T-helper 9 cell (primary cell): ENCODE results near the gene MECP2.

Experiments
- DNase-seq: peaks from one replicate; pipeline ENCODE4 v3.0.0-alpha.2; 2020

MECP2 gene

DNA sequence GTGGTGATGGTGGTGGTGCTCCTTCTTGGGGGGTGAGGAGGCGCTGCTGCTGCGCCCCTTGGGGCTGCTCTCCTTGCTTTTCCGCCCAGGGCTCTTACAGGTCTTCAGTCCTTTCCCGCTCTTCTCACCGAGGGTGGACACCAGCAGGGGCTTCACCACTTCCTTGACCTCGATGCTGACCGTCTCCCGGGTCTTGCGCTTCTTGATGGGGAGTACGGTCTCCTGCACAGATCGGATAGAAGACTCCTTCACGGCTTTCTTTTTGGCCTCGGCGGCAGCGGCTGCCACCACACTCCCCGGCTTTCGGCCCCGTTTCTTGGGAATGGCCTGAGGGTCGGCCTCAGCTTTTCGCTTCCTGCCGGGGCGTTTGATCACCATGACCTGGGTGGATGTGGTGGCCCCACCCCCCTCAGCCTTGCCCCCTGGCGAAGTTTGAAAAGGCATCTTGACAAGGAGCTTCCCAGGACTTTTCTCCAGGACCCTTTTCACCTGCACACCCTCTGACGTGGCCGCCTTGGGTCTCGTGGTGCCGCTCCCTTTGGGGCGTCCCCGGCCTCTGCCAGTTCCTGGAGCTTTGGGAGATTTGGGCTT is 66.7 kb downstream of the MECP2 start:
- DNase-seq: no peak

DNA sequence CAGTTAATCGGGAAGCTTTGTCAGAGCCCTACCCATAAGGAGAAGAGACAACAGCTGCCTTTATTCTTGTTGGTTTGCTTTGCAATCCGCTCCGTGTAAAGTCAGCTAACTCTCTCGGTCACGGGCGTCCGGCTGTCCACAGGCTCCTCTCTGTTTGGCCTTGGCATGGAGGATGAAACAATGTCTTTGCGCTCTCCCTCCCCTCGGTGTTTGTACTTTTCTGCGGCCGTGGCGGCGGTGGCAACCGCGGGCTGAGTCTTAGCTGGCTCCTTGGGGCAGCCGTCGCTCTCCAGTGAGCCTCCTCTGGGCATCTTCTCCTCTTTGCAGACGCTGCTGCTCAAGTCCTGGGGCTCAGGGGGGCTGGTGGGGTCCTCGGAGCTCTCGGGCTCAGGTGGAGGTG is 67.3 kb downstream of the MECP2 start:
- no peak for DNase-seq

- no peak for DNase-seq
Measured at GRCh38 chrX:154029439-154029838, 68.1 kb downstream of the MECP2 start.

DNA sequence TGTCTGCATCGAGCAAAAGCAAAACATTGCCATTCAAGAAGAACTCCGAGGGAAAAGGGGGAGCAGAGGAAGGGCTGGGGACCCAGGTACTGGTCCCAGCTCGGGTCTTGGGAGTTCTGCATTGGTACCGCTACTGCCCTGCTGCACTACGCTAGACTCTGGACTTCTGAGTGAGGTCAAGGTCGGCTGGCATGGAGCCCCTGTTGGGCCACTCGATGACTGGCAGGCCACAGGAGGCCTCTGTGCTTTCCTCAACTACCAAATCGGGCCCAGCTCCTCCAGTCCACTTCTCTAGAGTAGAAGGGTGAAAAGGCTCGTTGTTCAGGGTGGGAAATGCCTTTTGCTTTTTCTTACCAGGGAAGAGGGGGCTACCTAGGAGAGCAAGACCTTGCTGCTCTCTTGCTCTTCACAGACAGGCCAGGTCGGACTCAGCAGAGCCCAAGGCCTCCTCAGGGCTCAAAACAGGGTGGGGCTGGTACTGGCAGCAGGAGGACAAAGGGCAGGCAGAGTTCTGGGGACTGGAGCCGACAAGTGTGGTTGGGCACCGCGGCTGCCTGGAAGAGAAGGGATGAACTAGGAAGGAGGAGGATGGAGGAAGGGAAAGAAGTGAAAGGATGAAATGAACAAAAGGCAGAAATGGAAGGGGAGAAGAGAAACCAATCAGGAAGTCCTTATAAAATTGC is 68.9 kb downstream of the MECP2 start:
- DNase-seq: no peak

DNA sequence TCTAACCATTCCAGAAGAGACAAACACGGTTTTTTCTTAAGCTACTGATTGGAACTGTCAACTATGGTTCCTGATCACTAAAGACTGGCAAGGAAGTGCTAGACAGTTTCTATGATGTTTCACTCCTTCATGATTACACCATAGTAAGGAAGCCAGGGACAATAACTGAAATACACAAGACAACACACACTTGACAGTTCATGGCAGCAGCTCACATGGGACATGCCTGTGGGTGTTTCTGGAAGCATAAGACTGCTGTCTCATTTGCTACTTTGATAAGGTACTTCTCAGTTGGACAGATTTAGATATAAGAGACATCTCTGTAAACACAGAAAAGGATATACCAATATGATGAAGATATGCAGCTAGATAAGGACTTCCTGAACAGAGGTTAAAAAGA is 69.5 kb downstream of the MECP2 start:
- DNase-seq: no peak

GRCh38 chrX:154027022-154027402 is 70.5 kb downstream of the MECP2 start:
- no peak for DNase-seq

GRCh38 chrX:154026136-154027021 is 71.1 kb downstream of the MECP2 start:
- DNase-seq: no peak

DNA sequence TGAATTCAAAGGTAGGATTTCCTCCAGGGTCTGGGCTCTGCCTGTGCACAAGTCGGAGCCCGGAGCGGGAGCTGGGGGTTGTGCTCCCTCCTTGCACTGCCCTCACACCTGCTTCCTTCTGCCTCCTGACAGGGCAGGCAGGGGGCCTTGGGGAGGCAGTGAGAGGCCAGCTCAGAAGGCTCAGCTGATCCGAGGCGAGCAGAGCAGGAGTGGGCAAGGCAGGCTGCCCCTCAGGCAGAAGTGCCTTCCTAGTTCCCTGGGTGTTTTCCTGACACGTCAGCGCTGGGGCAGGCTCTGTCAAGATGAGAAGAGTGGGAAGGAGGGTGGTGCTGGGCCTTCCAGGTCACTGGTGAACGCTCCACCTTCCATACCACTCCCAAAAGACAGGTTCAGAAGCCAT is 72.3 kb downstream of the MECP2 start:
- no peak for DNase-seq

GRCh38 chrX:154024271-154024670 is 73.2 kb downstream of the MECP2 start:
- no peak for DNase-seq

DNA sequence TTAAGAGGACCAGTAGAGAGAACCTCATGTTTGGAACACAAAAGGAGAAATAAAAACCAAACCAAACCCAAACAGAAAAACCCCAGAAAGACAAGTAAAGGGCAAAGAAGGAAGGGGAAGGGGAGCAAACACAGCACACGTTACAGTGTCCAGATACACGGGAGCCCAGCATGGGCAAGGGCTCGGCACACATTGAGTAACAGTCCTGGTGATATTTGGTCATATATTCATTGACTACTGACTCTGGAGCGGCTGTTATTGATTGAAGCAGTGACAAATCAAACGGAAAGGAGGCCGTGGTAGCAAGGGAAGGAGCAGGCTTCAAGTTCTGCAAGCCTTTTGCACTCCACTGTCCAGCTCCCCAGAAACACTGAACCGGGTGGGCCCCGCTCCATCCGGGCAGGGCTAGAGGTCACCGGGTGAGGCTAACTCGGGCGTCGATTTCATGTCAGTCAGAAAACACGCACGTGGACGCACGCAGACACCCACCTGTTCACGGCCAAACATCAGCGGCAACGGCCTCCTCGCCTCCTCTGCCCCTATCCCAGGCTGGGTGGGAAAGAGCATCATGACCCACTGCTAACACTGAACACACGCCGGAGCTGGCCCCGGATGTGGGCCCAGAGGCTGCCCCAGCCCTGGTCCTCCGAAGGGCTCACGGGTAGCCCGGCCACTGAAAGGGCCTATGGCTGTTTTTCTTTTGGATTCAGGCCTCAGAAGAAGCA is 74.1 kb downstream of the MECP2 start:
- no peak for DNase-seq

DNA sequence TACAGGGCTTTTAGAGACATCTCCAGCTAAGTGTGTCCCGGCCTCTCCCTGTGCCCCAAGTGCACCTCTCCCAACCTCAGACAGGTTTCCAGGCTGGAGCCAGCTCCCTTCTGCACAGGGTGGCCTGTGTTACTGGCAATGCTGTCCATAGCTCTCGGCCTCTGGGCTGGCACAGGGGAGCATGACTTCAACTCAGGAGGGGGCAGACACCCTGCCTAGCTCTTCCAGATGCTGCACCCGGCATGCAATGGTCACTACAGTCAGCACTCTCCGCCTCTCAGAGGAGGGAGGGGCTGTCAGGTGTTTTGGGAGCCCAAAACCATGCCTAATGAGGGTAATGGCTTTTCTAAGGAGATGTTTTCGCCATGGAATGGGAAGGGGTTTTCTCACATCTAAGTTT is 75.4 kb downstream of the MECP2 start:
- no peak for DNase-seq

GRCh38 chrX:154021131-154021611 is 76.3 kb downstream of the MECP2 start:
- DNase-seq: no peak

DNA sequence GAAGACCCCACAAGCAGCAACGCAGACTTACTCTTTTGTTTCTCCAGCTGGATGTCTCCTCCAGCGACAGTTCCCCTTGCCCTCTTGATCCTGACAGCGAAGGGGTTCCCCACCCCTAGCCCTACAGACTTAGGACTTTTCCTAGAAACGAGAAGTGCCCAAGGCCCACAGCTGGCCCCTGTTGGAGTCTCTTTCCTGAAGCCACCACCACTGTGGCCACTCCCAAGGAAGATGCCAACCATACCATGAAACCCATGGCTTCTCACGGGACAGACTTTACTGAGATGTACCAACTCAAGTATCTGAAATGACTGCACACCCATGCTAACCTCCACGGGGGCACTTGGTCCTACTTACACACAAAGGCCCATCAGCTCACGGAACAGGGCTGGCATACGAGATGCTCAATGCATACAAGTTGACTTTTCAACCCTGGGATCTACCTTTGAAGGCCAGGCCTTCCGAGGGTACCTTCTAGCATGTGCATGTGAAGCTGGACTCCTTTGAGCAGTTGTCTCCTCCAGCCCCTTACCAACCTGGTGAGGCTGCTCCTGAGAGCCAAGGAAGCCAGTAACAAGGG is 76.9 kb downstream of the MECP2 start:
- no peak for DNase-seq

DNA sequence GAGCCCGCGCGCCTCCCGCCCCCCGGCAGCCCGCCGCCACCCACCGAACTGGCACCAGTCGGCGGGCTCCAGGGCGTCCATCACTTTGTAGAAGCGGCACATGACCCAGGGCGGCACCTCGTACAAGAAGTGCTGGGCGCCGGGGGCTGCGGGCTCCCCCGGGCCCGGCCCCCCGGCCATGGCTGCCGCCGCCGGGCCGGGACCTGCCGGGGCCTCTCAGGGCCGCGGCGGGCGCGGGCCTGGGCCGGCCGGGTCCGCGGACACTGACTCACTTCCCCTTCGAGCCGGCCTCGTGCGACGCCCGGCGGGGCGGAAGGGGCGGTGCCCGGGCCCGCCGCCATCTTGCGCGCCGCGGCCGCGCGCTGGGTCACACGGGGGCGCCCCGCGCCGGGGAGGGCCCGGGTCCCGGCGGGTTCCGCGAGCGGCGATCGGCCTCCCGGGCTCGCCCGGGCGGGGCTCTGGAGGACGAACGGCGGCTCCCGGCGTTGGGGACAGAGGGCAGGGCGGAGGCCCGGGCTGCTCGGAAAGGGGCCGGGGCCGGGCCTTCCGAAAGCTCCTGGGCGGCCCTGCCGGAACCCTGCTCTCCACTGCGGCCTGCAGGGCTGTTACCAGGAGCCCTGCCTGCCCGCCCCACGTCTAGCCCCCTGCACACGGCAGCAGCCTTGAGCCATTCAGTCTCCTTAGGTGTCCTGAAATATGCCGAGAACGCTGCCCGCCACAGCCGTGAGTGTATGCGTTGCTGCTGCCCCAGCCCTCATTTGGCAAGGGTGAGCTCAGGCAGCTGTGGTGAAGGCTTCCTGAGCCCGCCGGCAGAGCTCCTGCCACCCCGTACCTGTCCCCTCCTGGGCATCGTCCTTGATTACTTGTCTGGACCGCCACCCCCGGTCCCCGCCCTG is 77.6 kb downstream of the MECP2 start, which contains the start of gene IRAK1:
IRAK1 (minus strand) TSS at position 270 of the 896 bp plus-strand sequence; CDS start at position 180, 90 bp downstream.
- DNase-seq: peak; percentile 47

DNA sequence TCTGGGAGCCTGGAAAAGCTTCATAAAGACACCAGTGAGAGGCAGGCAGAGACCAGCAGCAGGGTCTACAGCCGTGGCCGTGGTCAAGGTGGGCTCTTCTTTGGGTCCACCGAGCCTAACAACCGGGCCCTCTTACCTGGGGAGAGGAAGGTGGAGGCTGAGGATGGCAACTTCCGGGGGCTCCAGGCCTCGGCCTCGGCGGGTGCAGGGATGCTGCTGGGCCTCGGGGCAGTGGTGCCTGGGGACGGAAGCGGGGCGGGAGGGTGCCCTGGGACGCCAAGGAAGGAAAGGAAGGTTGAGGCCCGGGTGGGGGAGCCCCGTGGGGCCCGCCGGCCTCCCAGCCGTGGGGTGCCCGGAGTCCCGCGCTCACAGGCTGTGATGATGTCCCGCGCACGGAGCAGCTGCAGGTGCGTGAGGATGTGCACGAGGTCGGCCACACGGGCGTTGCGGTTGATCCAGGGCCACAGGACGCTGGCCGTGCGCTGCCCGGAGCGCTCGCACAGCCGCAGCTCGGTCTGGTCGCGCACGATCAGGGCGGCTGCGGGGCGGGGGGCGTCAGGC is 78.4 kb downstream of the MECP2 start:
- peak; percentile 12 for DNase-seq

DNA sequence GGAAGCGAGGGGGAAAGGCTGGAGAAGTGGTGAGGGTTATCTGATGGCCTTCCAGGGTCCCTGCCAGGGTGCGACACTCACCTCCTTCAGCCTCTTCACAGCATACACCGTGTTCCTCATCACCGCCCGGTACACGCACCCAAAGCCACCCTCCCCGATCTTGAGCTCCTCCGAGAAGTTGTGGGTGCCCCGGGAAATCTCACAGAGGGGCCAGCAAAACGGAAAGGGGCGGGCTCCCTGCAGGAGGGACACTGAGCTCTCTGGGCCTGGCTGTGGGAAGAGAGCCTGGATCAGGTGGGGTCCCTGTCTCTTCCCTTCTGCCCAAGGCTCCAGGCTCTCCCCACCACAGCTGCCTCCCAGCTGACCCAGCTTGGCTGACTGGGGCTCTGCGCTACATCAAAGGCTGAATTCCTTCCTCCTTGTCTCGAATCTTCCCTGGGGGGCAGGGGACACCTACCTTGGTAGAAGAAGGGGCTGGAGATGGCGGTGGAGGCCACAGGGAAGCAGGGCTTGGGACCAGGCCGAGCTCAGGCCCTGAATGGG is 78.9 kb downstream of the MECP2 start:
- no peak for DNase-seq

- no peak for DNase-seq
Measured at GRCh38 chrX:154017766-154018517, 79.6 kb downstream of the MECP2 start.

- no peak for DNase-seq
Measured at GRCh38 chrX:154016366-154017076, 81.0 kb downstream of the MECP2 start.

DNA sequence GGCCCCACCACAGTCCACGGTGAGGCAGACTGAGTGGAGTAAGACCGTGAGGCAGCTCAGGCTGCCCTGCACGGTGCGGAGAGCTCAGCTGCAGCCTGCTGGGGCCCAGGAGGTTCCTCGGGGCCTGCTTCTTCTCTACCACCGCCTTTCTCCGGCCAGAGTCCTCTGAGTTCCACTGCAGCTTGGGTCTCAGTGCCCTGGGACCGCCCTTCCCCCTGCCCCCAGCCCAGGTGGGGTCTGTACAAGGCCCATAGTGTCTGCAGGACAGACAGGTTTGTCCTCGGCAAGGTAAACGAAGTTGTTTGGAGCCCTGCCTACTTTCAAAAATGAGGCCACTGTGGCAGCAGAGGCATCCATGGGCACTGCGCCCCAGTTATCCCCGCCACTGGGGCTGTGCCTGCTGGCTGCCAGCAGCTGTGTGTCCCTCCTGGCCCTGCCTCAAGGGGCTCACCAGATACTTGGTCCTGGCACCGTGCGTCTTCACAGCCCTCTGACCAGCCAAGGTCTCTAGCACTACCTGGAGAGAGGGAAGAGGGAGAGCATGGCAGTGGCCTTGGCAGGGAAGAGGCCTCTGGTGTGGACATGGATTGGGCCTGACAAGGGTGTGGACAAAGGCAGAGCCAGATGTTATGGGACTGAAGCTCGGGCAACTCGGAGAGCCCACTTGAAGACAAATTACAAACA is 81.8 kb downstream of the MECP2 start:
- no peak for DNase-seq
